ENCODE results near the gene MT1M. TPM values are rescaled to one million over a fixed set of nuclear protein-coding genes. Genes with fewer than 3 reads are reported as not detected.

Gene MT1M
- total and polyA plus RNA-seq, 2 of the 8 experiments (the other 6 are each of a cell fraction or from before 2014, with no cell fraction given), result 2.1 TPM; not detected in 1

- TF ChIP-seq KDM1A (IDR thresholded peaks at IDR 0.05; ENCODE audit: borderline replicate concordance, low read length), result no peak
- TF ChIP-seq KDM5A (IDR thresholded peaks at IDR 0.05; ENCODE audit: low read length), result no peak
Measured at GRCh38 chr16:56652600-56652999, 20.1 kb downstream of the MT1M start (continued).

All from H1 (cell line).